GM12892 (cell line): Measurements from ENCODE around the gene ID1.

ENCODE experiments used
- POLR2A ChIP-seq: IDR thresholded peaks from 2 replicates; pipeline ENCODE4 v1.6.1; 2011; ENCODE audit warnings: low read depth, low read length, control low read depth
- TAF1 ChIP-seq: IDR thresholded peaks from 2 replicates; pipeline ENCODE4 v1.6.1; 2011; ENCODE audit warnings: low read depth, mild to moderate bottlenecking, control low read depth, low read length, borderline replicate concordance

DNA sequence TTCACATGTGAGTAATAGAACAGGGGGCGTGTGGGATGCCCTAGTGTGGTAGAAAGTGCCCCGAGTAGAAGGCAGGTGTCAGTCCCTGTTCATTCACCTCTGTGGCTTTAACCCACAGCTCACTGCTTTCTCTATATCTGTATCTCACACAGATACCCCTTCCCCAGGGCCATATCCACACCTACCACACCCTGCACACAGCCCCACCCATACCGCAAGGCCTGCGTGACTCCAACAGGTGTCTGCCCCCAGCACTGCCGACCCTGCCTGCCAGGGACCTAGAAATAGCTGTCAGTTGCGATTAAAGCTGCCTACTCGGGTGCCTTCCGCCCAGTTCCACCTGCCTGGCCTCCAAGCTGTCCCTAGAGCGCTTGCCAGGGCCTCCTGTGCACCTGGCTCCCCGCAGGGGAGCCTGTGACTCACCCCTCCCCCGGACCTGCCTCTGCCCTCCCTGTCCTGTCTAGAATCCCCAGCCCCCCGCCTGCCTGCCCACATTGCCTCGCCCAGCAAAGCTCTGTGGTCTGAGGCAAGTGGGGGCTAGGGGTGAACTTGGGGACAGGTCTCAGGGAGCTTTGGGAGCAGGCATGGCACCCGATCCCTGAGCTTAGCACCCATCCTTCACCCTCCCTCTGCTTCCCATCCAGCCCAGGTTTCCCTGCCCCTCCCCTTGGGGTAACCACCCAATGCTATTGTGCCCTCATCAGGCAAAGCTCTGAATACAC lies 38.3 kb upstream of the ID1 start:
- TF ChIP-seq POLR2A (no peak), TAF1 (no peak)
